DOHH2 (cell line): ENCODE data around the gene HOXC12.

Experiments used
- H3F3A ChIP-seq: fragments of 200-600 bp; sonication (generic), shearing (Covaris generic); 2 replicates; pipeline ENCODE4 v1.6.0; 2016; ENCODE audit warnings: antibody characterized with exemption, mild to moderate bottlenecking; ENCODE audit not compliant: control insufficient read depth, insufficient read depth
- H3K27ac ChIP-seq: fragments of 200-600 bp; sonication (generic); 2 replicates; pipeline ENCODE4 v1.5.1; 2014; ENCODE audit warnings: low read depth, mild to moderate bottlenecking, low read length, moderate library complexity
- H3K27me3 ChIP-seq: fragments of 200-600 bp; sonication (generic); 2 replicates; pipeline ENCODE4 v1.6.1; 2014; ENCODE audit warnings: mild to moderate bottlenecking, low read length, mixed read lengths; ENCODE audit not compliant: control insufficient read depth
- H3K36me3 ChIP-seq: fragments of 200-600 bp; sonication (generic); 2 replicates; pipeline ENCODE4 v1.6.1; 2014; ENCODE audit warnings: mild to moderate bottlenecking, low read length, moderate library complexity, mixed read lengths; ENCODE audit not compliant: control insufficient read depth
- H3K4me1 ChIP-seq: fragments of 200-600 bp; sonication (generic); 2 replicates; pipeline ENCODE4 v1.6.1; 2014; ENCODE audit warnings: mild to moderate bottlenecking, low read length, mixed read lengths; ENCODE audit not compliant: control insufficient read depth
- H3K4me2 ChIP-seq: fragments of 200-600 bp; sonication (generic); 2 replicates; pipeline ENCODE4 v1.6.0; 2014; ENCODE audit warnings: mild to moderate bottlenecking, low read length, moderate library complexity
- H3K4me3 ChIP-seq: fragments of 200-600 bp; sonication (generic); 2 replicates; pipeline ENCODE4 v1.5.1; 2014; ENCODE audit warnings: mild to moderate bottlenecking, low read length, mixed read lengths
- H3K79me2 ChIP-seq: fragments of 200-600 bp; sonication (generic); 2 replicates; pipeline ENCODE4 v1.6.1; 2014; ENCODE audit warnings: mild to moderate bottlenecking, low read length, mixed read lengths; ENCODE audit not compliant: control insufficient read depth
- H3K9me2 ChIP-seq: fragments of 200-600 bp; sonication (generic); replicated peaks from 2 replicates; pipeline ENCODE4 v1.6.1; 2014; ENCODE audit warnings: mild to moderate bottlenecking, low read length, mixed read lengths; ENCODE audit not compliant: control insufficient read depth
- H3K9me3 ChIP-seq: fragments of 200-600 bp; sonication (generic); 2 replicates; pipeline ENCODE4 v1.6.1; 2014; ENCODE audit warnings: antibody characterized with exemption, low read length, mixed read lengths; ENCODE audit not compliant: control insufficient read depth, insufficient read depth
- H4K20me1 ChIP-seq: fragments of 200-600 bp; sonication (generic); 2 replicates; pipeline ENCODE4 v1.6.0; 2014; ENCODE audit warnings: low read depth, mild to moderate bottlenecking, antibody characterized with exemption, low read length, moderate library complexity; ENCODE audit not compliant: control insufficient read depth, insufficient read depth
- CTCF ChIP-seq: fragments of 200-600 bp; sonication (generic); IDR thresholded peaks from one replicate; pipeline ENCODE4 v1.5.1; 2014; ENCODE audit warnings: antibody characterized with exemption, mild to moderate bottlenecking, low read depth, low read length; ENCODE audit not compliant: poor library complexity, severe bottlenecking
- EZH2phosphoT487 ChIP-seq: fragments of 200-600 bp; sonication (generic); IDR thresholded peaks from 2 replicates; pipeline ENCODE4 v1.6.1; 2017; ENCODE audit warnings: borderline replicate concordance, mild to moderate bottlenecking, antibody characterized with exemption, low read length, moderate library complexity, mixed read lengths

HOXC12 gene

DNA sequence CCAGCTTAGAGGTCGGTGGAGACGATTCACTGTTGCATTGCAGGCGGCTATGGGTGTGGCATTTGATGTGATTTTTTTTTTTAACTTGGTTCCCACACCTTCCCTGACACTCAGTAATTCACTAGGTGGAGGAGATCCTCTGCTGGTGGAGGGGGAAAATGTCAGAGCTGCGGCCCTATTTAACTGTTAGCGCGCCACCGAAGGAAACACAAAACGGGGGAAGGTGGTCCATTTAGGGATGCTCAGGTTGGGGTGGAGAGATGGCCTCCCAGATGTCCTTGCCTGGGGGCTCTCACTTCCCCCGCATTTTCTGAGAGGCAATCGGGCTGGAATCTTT is 4.3 kb upstream of the HOXC12 start:
- Histone ChIP-seq H3K36me3 (no peaks in the 10 kb centered on the region), H3K4me1 (no peaks in the 10 kb centered on the region), H3K4me3 (no peak overlapping the region), H3K9me2 (no peaks in the 10 kb centered on the region), H3K27ac (no peak overlapping the region), H3K79me2 (no peaks in the 10 kb centered on the region), H3K27me3 (peaks cover 88% of the 10 kb centered on the region), H3K4me2 (no peak overlapping the region), H4K20me1 (no peaks in the 10 kb centered on the region), H3K9me3 (no peaks in the 10 kb centered on the region), H3F3A (no peaks in the 10 kb centered on the region)
- TF ChIP-seq EZH2phosphoT487 (no peak), CTCF (no peak)

GRCh38 chr12:53950789-53951576 is 3.7 kb upstream of the HOXC12 start:
- Histone ChIP-seq H3K4me2 (no peak overlapping the region), H3K9me2 (no peaks in the 10 kb centered on the region), H3K27me3 (peaks cover 87% of the 10 kb centered on the region), H3K9me3 (no peaks in the 10 kb centered on the region), H3K79me2 (no peaks in the 10 kb centered on the region), H3K4me3 (no peak overlapping the region), H3K27ac (no peak overlapping the region), H3K36me3 (no peaks in the 10 kb centered on the region), H3K4me1 (no peaks in the 10 kb centered on the region), H3F3A (no peaks in the 10 kb centered on the region), H4K20me1 (no peaks in the 10 kb centered on the region)
- TF ChIP-seq CTCF = no peak
- no peak for TF ChIP-seq EZH2phosphoT487

DNA sequence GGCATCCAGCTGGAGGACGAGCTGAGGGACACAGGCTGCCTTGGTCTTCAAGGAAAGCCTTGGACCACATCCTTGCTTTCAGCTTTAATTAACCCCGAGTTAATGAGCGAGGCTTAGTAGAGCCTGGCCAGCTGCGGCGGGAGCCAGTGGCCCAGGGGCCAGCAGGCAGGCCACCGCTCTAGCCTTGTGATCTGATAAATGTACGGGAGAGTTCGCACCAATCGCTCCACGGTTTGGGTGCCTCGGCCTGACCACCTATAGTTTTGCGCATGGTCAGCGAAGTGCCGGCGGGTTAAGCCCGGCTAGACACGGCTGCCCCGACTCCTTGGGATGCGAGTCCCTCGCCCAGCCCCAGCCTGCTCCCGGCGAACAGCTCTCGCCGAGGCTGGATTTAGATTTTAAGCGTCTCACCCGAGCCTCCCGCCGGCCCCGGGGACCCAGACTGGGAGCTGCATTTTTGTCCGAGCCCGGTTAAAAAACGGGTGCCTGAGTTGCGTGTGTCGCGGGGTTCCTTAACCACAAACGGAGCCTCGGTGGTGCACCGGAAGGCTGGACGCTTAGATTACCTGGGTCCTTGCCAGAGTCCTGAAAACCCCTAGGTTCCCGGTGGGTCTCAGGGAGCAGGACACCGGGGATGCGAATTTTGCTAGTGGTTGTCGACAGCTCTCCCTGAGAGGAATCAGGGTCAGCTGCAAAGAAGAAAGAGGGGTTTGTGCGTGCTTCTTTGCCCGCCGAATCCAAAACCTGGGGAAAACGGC is 2.9 kb upstream of the HOXC12 start:
- TF ChIP-seq EZH2phosphoT487 (no peak), CTCF (no peak)
- no peak overlapping the region for H3K27ac ChIP-seq
- no peaks in the 10 kb centered on the region for H3K79me2 ChIP-seq
- no peaks in the 10 kb centered on the region for H4K20me1 ChIP-seq
- no peaks in the 10 kb centered on the region for H3K4me1 ChIP-seq
- H3K9me3 ChIP-seq = no peaks in the 10 kb centered on the region
- no peak overlapping the region for H3K4me3 ChIP-seq
- H3K9me2 ChIP-seq = no peaks in the 10 kb centered on the region
- no peak overlapping the region for H3K4me2 ChIP-seq
- H3K27me3 ChIP-seq = peaks cover 87% of the 10 kb centered on the region
- no peaks in the 10 kb centered on the region for H3K36me3 ChIP-seq
- no peaks in the 10 kb centered on the region for H3F3A ChIP-seq
